ENCODE data around the gene RUNX3.

GRCh38 chr1:24875991-24876506, 54.0 kb downstream of the RUNX3 start:
- TF ChIP-seq CTCF (IDR thresholded peaks at IDR 0.05; ENCODE audit: low read depth, low read length, missing input control) (no peak), YY1 (IDR thresholded peaks at IDR 0.05) (no peak), TAF1 (conservative IDR thresholded peaks at IDR 0.05) (no peak), RXRA (IDR thresholded peaks at IDR 0.05) (no peak), ATF3 (IDR thresholded peaks at IDR 0.05) (no peak), MAX (IDR thresholded peaks at IDR 0.05) (no peak), GABPA (IDR thresholded peaks at IDR 0.05 in 1 of 2, conservative IDR thresholded peaks at IDR 0.05 in 1 of 2) (no peak), REST (IDR thresholded peaks at IDR 0.05) (no peak)
